HG03175 (cell line): ENCODE measurements around the gene ZNF853.
"Not testable (repeated sequence)": the region's sequence is repeated elsewhere in the genome, so short reads cannot be mapped to it uniquely, and the experiment has no call there.

Source experiments
- ATAC-seq: cut with Tn5 transposase; IDR thresholded peaks from one replicate; pipeline ENCODE4 v1.9.1; 2021; ENCODE audit warnings: mild to moderate bottlenecking, moderate library complexity; ENCODE audit not compliant: unreplicated experiment

ZNF853 gene

GRCh38 chr7:6634971-6635370 lies 19.6 kb downstream of the ZNF853 start:
- ATAC-seq = not testable (repeated sequence)

- ATAC-seq = peak; percentile 68
Measured at GRCh38 chr7:6636741-6637543, 21.5 kb downstream of the ZNF853 start, which contains the start of gene ZNF316. ZNF316 (plus strand) TSS chr7:6637318; CDS start chr7:6642410, 5,092 bp downstream.

- ATAC-seq = peak; percentile 84
Measured at GRCh38 chr7:6637544-6638229, 22.3 kb downstream of the ZNF853 start.

GRCh38 chr7:6639032-6639431 lies 23.6 kb downstream of the ZNF853 start:
- ATAC-seq = no peak

- ATAC-seq = no peak
Measured at GRCh38 chr7:6639627-6640026, 24.2 kb downstream of the ZNF853 start.

- ATAC-seq = no peak
Measured at GRCh38 chr7:6640246-6640721, 24.9 kb downstream of the ZNF853 start.

GRCh38 chr7:6641305-6642035 lies 26.1 kb downstream of the ZNF853 start:
- ATAC-seq = no peak

- no peak for ATAC-seq
Measured at GRCh38 chr7:6642239-6642839, 26.9 kb downstream of the ZNF853 start.

- no peak for ATAC-seq
Measured at GRCh38 chr7:6642861-6643640, 27.6 kb downstream of the ZNF853 start.

GRCh38 chr7:6643915-6644625 lies 28.7 kb downstream of the ZNF853 start:
- no peak for ATAC-seq

GRCh38 chr7:6644728-6645127 lies 29.3 kb downstream of the ZNF853 start:
- no peak for ATAC-seq

- no peak for ATAC-seq
Measured at GRCh38 chr7:6646465-6646864, 31.1 kb downstream of the ZNF853 start.

GRCh38 chr7:6647080-6647479 lies 31.7 kb downstream of the ZNF853 start:
- no peak for ATAC-seq

- ATAC-seq = no peak
Measured at GRCh38 chr7:6647541-6647940, 32.1 kb downstream of the ZNF853 start.

GRCh38 chr7:6648066-6648814 lies 32.8 kb downstream of the ZNF853 start:
- ATAC-seq = no peak

GRCh38 chr7:6648815-6649104 lies 33.4 kb downstream of the ZNF853 start:
- no peak for ATAC-seq

- ATAC-seq = no peak
Measured at GRCh38 chr7:6649241-6649961, 34.0 kb downstream of the ZNF853 start.

- no peak for ATAC-seq
Measured at GRCh38 chr7:6650086-6650485, 34.7 kb downstream of the ZNF853 start.
